Fibroblast of skin of left quadriceps (primary cell): ENCODE measurements around the gene MFSD8.
"Not testable (repeated sequence)": the region's sequence is repeated elsewhere in the genome, so short reads cannot be mapped to it uniquely, and the experiment has no call there.

ENCODE experiments used
- DNase-seq, 2 experiments: peaks; one replicate each; pipeline ENCODE4 v3.0.0-alpha.2; 2013; ENCODE audit warnings: low read depth in 2 of 2

The MFSD8 gene

GRCh38 chr4:127936974-127937373 lies 28.0 kb downstream of the MFSD8 start:
- DNase-seq, result peak in 1 of 2 experiments; percentile 3

- not testable (repeated sequence) for DNase-seq
Observed at GRCh38 chr4:127931836-127932235, 33.1 kb downstream of the MFSD8 start.

DNA sequence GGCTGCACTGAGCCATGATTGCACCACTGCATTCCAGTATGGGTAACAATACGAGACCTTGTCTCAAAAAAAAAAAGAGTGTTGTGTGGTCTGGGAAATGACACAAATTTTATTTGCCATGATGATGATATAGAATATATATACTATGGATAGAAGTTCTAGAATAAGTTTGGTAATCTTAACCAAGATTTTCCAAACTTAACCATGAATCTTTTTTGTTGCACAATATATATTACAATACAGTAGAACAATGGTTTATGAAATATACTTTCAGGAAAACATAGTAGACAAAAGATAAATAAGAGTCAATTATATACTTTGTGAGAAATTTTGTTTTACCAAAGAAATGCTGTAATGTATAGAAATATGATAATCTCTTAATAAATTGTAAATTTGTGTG lies 34.8 kb downstream of the MFSD8 start:
- no peak for DNase-seq

DNA sequence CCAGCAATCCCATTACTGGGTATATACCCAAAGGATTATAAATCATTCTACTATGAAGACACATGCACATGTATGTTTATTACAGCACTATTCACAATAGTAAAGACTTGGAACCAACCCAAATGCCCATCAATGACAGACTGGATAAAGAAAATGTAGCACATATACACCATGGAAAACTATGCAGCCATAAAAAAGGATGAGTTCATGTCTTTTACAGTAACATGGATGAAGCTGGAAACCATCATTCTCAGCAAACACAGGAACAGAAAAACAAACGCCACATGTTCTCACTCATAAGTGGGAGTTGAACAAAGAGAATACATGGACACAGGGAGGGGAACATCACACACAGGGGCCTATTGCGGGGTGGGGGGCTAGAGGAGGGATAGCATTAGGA lies 39.3 kb downstream of the MFSD8 start:
- not testable (repeated sequence) for DNase-seq

GRCh38 chr4:127922226-127922625 lies 42.7 kb downstream of the MFSD8 start:
- DNase-seq, result no peak

DNA sequence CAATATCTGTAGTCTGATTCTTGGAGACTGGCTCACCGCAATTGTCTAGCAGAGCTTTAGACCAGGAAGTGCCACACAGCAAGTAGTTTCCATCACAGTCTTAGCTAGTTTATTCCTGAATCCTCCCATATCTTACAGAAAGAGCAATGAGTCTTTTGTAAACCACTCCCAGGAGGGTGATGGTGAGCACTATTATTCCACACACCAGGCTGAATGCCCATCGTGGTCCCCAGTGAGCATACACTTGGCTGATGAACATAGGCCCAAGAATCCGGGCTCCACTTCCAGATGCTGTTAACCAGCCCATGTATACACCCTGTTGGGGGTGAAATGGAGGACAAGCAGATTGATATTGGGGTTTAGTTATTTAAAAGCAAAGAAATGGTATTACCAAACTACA lies 44.5 kb downstream of the MFSD8 start:
- no peak for DNase-seq

DNA sequence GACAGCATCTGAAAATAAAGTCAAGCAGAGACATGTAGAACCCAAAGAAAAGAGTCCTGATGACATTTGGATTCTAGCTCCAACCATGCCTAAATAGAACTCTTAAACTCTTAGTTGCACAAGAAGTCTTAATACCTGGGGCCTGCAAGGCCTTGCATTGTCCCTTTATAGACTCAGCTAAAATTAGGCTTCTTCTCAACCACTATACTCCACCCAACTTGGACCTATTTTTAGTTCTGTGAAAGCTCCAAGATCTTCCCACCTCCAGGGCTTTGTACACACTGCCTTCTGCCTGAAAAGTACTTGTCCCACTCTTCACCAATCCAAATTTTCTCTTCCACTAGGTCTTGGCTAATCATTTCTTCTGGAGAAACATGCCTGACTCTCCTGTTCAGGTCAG lies 47.8 kb downstream of the MFSD8 start:
- no peak for DNase-seq

GRCh38 chr4:127916512-127916911 lies 48.5 kb downstream of the MFSD8 start:
- no peak for DNase-seq

DNA sequence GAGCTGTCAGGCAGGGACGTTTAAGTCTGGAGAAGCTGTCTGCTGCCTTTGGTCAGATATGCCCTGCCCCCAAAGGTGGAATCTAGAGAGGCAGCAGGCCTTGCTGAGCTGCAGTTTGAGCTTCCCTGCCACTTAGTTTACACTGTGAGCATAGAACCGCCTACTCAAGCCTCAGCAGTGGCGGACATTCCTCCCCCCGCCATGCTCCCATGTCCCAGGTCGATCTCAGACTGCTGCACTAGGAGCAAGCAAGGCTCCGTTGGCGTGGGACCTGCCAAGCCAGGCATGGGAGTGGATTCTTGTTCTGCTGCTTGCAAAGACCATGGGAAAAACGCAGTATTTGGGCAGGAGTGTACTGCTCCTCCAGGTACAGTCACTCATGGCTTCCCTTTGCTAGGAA lies 59.9 kb downstream of the MFSD8 start:
- DNase-seq, result no peak

- DNase-seq, result not testable (repeated sequence)
Observed at GRCh38 chr4:127899682-127900081, 65.3 kb downstream of the MFSD8 start.

DNA sequence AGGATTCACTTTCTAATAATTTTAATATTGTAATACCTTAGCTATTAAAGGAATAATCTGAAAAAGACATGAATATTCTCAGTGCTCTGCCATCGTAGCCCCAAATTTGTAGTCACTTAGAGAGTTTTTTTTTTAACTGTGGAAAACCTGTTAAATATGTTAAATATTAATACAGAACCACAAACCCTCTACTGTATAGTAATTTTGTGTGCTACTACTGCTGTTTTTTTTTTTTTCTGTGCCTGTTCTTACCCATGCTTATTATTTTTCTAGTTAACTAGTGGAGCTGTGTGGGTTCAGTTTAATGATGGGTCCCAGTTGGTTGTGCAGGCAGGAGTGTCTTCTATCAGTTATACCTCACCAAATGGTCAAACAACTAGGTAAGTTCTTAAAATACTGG lies 68.4 kb downstream of the MFSD8 start:
- DNase-seq, result no peak

- DNase-seq, result no peak
Observed at GRCh38 chr4:127896069-127896468, 68.9 kb downstream of the MFSD8 start.

DNA sequence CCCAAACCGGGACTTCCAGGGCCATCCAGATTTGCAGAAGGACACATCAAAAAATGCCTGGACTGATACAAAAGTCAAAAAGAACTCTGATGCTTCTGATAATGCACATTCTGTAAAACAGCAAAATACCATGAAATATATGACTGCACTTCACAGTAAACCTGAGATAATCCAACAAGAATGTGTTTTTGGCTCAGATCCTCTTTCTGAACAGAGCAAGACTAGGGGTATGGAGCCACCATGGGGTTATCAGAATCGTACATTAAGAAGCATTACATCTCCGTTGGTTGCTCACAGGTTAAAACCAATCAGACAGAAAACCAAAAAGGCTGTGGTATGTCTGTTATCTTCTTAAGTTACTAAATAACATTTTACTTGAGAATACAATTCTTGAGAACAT lies 75.1 kb downstream of the MFSD8 start:
- no peak for DNase-seq

GRCh38 chr4:127888559-127888958 lies 76.4 kb downstream of the MFSD8 start:
- DNase-seq, result no peak

DNA sequence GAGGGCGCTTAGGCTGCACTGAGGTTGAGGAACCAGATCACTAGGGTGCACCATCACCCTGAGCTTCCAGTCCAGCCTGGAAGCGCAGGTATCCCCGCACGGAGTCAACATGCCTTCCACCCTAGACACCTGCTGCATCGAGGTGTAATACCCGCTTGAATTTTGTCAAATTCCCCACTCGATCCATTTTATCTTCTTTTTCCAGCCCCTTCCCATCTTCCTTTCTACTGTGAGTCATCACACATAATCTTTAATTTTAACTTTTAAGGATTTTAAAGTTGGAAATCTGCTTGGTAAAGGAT lies 83.5 kb downstream of the MFSD8 start:
- DNase-seq, result no peak

DNA sequence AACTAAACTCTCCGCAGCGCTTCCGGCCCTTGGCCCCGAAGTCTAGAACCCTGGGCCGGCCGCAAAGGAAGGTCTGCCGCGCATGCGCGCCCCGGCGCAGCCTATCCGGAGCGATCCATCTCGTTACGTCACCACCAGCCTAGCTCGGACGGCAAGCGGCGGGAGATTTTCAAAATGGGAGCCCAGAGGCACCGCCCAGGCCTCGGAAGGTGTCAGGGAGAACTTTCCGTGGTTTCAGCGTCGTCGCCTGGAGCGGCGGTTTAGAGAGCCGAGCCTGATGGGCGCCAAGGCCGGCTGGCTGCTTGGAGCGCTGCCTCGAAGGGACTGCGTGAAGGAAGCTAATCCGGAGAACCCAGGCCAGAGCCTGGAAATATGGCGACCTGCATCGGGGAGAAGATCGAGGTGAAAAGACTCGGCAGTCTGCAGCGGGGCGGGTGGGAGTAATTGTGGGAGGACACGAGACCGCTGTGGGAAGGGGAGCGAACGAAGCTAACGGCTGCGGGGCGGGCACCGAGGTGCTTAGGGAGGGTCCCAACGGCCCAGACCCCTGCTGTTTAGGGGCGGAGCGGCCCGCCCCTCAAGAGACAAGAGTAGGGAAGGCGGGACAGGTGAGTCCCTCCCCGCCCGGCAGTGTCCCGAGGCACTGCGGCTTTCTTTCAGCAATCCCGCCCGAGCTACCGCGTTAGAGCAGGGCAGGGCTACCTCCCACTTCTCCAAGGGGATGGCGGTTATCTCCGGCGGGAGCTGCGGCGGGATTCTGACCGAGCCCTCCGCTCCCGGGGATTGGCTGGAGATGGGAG lies 84.0 kb downstream of the MFSD8 start, which contains the start of gene PLK4:
Gene PLK4, plus strand, starts transcription at position 131 of the 800 bp plus-strand sequence. Its CDS starts 242 bp downstream, at position 373.
- peak; percentile 89 to 90 for DNase-seq

DNA sequence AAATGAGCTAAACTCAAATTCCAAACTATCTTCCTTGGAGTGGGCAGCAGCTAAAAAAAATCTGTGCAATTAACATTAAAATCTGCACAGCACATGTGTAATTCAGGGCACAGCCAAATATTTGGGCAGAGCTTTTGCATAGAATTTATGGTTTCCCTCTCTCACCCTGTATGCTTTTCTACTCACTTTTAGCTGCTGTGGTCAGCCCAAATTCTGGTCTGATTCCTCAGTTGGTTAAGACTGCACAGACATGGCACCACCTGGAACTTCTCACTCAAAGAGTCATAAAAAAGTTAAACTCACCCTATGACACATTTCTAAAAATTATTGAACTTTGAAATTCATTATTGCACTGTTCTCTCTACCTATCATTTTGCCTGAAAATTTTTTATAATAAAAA lies 89.2 kb downstream of the MFSD8 start:
- DNase-seq, result no peak

DNA sequence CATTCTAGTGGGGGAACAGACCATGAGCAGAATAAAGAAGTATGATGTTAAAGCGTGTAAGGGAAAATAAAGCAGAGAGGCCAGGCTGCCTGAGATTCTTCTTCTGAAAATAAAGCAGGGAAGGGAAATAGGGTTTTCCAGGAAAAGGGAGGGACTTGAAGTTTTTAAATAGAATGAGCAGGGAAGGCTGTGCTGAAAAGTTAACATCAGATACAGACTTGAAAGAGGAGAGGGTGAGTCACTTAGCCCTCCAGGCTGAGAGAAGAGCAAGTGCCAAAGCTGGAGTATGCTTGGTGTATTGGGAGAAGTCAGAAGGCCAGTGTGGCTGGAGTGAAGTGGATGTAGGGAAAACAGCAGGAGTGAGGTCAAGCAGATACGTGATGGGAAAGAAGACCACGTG lies 94.3 kb downstream of the MFSD8 start:
- DNase-seq, result peak; percentile 40 to 44

- no peak for DNase-seq
Observed at GRCh38 chr4:127870281-127870680, 94.7 kb downstream of the MFSD8 start.

DNA sequence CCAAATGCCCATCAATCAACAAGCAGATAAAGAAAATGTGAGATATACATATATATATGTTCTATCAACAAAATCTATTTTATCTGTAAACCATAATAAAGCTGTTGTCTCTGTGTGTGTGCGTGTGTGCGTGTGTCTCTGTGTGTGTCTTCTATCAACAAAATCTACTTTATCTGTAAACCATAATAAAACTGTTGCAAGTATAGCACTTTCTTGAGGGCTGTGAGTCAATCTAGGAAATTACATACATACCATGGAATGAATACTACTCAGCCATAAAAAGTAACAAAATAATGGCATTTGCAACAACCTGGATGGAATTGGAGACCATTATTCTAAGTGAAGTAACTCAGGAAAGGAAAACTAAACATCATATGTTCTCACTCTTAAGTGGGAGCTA lies 96.8 kb downstream of the MFSD8 start:
- no peak for DNase-seq
